Panc1 (cell line): ENCODE measurements around the gene UGT1A9. TPM values are rescaled to one million over a fixed set of nuclear protein-coding genes. Genes with fewer than 3 reads are reported as not detected.
A peak's percentile ranks its signal among the peaks of the same experiment; 100 is the strongest.

Experiments
- ATAC-seq: fragments of 200-7000 bp; cut with Tn5 transposase; 2 replicates; pipeline ENCODE4 v1.9.1; 2020; ENCODE audit warnings: mild to moderate bottlenecking, moderate library complexity
- BruUV-seq: library from RNA; stranded (reverse); fragments of 400-500 nt; replicated peaks from 2 replicates; lab custom pipeline; 2021; lab: Mats Ljungman, UMichigan
- CTCF ChIA-PET: fragments of 300-600 bp; sonication (Branson Sonifier 250); formaldehyde crosslinking; loops from one replicate; lab custom pipeline; 2022; ENCODE audit warnings: antibody characterized with exemption; lab: Charles Lee
- POLR2A ChIA-PET: fragments of 300-600 bp; sonication (Branson Sonifier 250); formaldehyde crosslinking; loops from one replicate; lab custom pipeline; 2022; ENCODE audit warnings: antibody characterized with exemption; lab: Charles Lee
- DNase-seq: peaks from one replicate; pipeline ENCODE4 v3.0.0-alpha.2; 2010; ENCODE audit warnings: low read depth, low spot score
- H3K27ac ChIP-seq: 2 replicates; pipeline ENCODE4 v1.5.1; 2011; ENCODE audit warnings: mild to moderate bottlenecking, low read length, inconsistent platforms
- H3K27me3 ChIP-seq: fragments of 200-500 bp; sonication (Bioruptor generic); 2 replicates; pipeline ENCODE4 v1.6.0; 2014; ENCODE audit warnings: low read length, inconsistent platforms; ENCODE audit not compliant: control insufficient read depth, insufficient read depth
- H3K36me3 ChIP-seq: fragments of 200-500 bp; sonication (Bioruptor generic); 2 replicates; pipeline ENCODE4 v1.5.1; 2014; ENCODE audit warnings: inconsistent platforms, mild to moderate bottlenecking, low read length, moderate library complexity; ENCODE audit not compliant: control insufficient read depth, insufficient read depth
- H3K4me1 ChIP-seq: 2 replicates; pipeline ENCODE4 v1.5.1; 2011; ENCODE audit warnings: inconsistent platforms, mild to moderate bottlenecking, low read length, moderate library complexity; ENCODE audit not compliant: control insufficient read depth, insufficient read depth
- H3K4me3 ChIP-seq, 2 experiments: 2 replicates each; pipeline ENCODE4 v1.5.1; 2011 to 2012; ENCODE audit warnings: low read depth in 2 of 2, low read length in 2 of 2, mild to moderate bottlenecking in 2 of 2, inconsistent platforms in 1 of 2, moderate library complexity in 1 of 2
- H3K9me3 ChIP-seq: fragments of 200-500 bp; sonication (Bioruptor generic); 2 replicates; pipeline ENCODE4 v1.5.1; 2014; ENCODE audit warnings: low read depth, mild to moderate bottlenecking, inconsistent platforms, low read length, moderate library complexity; ENCODE audit not compliant: control insufficient read depth, insufficient read depth
- CTCF ChIP-seq: fragments of 450-650 bp; IDR thresholded peaks from 2 replicates; pipeline ENCODE4 v1.5.1; 2017; ENCODE audit warnings: mild to moderate bottlenecking
- POLR2AphosphoS5 ChIP-seq: IDR thresholded peaks from 2 replicates; pipeline ENCODE4 v1.6.1; 2012; ENCODE audit warnings: mild to moderate bottlenecking, low read depth, low read length, moderate library complexity
- REST ChIP-seq, 2 experiments: IDR thresholded peaks; 2 replicates each; pipeline ENCODE4 v1.6.1; 2011 to 2012; ENCODE audit warnings: low read depth in 2 of 2, control low read depth in 1 of 2, low read length in 1 of 2, mild to moderate bottlenecking in 1 of 2, moderate library complexity in 1 of 2; ENCODE audit not compliant: insufficient read depth in 1 of 2
- SIN3A ChIP-seq: IDR thresholded peaks from 2 replicates; pipeline ENCODE4 v1.6.1; 2012; ENCODE audit warnings: low read depth, mild to moderate bottlenecking, low read length, moderate library complexity, borderline replicate concordance; ENCODE audit not compliant: insufficient read depth
- TCF7L2 ChIP-seq: IDR thresholded peaks from 2 replicates; pipeline ENCODE4 v1.6.1; 2011; ENCODE audit warnings: mild to moderate bottlenecking, low read depth, low read length, inconsistent platforms
- in situ Hi-C: cut with HindIII; loops from 2 replicates; pipeline ENCODE4 v1.10.0; 2016; ENCODE audit warnings: low sequenced_read_pairs, low pct_unique_long_range_greater_than_20kb
- intact Hi-C: fragments of 100-400 bp; cut with micrococcal nuclease; formaldehyde crosslinking; loops from one replicate; pipeline ENCODE4 v1.10.0; 2022; ENCODE audit not compliant: unreplicated experiment
- total RNA-seq: library from RNA; stranded (reverse); gene quantifications from one replicate; pipeline ENCODE4 v1.2.1, GENCODE V29; 2021; ENCODE audit not compliant: unreplicated experiment

UGT1A9 gene
- total RNA-seq, 1 experiment from 2014 or later, result not detected

GRCh38 chr2:233689031-233689430 is 17.3 kb downstream of the UGT1A9 start:
- intact Hi-C loops, result no loop called here
- Histone ChIP-seq H3K27me3 (no peaks in the 10 kb centered on the region), H3K4me3 (no peak overlapping the region), H3K36me3 (no peaks in the 10 kb centered on the region), H3K27ac (peak overlapping the region; percentile 18; the same call in 1 of the 2 replicates), H3K9me3 (no peaks in the 10 kb centered on the region), H3K4me1 (peaks cover 8% of the 10 kb centered on the region)
- POLR2A ChIA-PET, result no interaction called here
- DNase-seq, result no peak
- no peak for TF ChIP-seq REST (IDR thresholded peaks at IDR 0.05; ENCODE audit: insufficient read depth in 1 of 2, low read depth in 2 of 2, low read length in 1 of 2)
- TF ChIP-seq POLR2AphosphoS5, result no peak
- TF ChIP-seq SIN3A, result no peak
- TF ChIP-seq TCF7L2, result no peak
- TF ChIP-seq CTCF, result no peak
- CTCF ChIA-PET, result no interaction called here
- BruUV-seq, result no TSS peak
- in situ Hi-C loops, result no loop called here
- ATAC-seq, result no peak

- in situ Hi-C loops, result no loop called here
- H3K9me3 ChIP-seq, result no peaks in the 10 kb centered on the region
- H3K27ac ChIP-seq, result peak overlapping the region; percentile 18; the same call in 1 of the 2 replicates
- no peak for TF ChIP-seq REST (IDR thresholded peaks at IDR 0.05; ENCODE audit: insufficient read depth in 1 of 2, low read depth in 2 of 2, low read length in 1 of 2)
- TF ChIP-seq POLR2AphosphoS5, result no peak
- TF ChIP-seq CTCF, result no peak
- no peak for TF ChIP-seq SIN3A
- TF ChIP-seq TCF7L2, result no peak
- ATAC-seq, result no peak
- H3K4me3 ChIP-seq, result no peak overlapping the region
- no TSS peak for BruUV-seq
- H3K4me1 ChIP-seq, result peaks cover 8% of the 10 kb centered on the region
- intact Hi-C loops, result no loop called here
- no peaks in the 10 kb centered on the region for H3K36me3 ChIP-seq
- no peaks in the 10 kb centered on the region for H3K27me3 ChIP-seq
- ChIA-PET POLR2A (no interaction called here), CTCF (no interaction called here)
- DNase-seq, result no peak
Measured at GRCh38 chr2:233689501-233689900, 17.8 kb downstream of the UGT1A9 start.
